ENCODE results near the gene GPR180. TPM values are rescaled to one million over a fixed set of nuclear protein-coding genes. Genes with fewer than 3 reads are reported as not detected.
A peak's percentile ranks its signal among the peaks of the same experiment; 100 is the strongest.

GPR180 gene
- total RNA-seq, 1 experiment from 2014 or later = 7.3 TPM

DNA sequence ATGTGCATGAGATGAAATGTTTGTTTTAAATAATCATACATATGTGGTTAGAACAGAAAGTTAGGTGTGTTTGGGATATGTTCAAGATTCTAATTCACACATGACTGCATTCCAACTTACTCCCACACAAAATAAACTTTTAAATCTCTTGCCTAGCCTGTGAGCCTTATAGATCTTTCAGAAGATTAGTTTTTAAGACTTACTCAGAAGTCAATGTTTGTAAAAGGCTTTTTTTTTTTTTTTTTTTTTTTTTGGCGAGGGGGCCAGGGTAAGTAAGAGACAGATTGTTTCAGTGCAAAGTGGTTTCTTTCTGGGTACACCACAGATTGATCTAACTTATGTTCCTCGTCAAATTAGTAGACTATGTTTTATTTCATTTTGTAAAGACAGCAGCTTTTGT lies 39.1 kb downstream of the GPR180 start:
- no peak for DNase-seq (ENCODE audit: extremely low read depth, low read depth)

- no peak for DNase-seq (ENCODE audit: extremely low read depth, low read depth)
Observed at GRCh38 chr13:94641409-94641941, 39.8 kb downstream of the GPR180 start.

- DNase-seq (ENCODE audit: extremely low read depth, low read depth) = no peak
Observed at GRCh38 chr13:94646904-94647303, 45.2 kb downstream of the GPR180 start.

DNA sequence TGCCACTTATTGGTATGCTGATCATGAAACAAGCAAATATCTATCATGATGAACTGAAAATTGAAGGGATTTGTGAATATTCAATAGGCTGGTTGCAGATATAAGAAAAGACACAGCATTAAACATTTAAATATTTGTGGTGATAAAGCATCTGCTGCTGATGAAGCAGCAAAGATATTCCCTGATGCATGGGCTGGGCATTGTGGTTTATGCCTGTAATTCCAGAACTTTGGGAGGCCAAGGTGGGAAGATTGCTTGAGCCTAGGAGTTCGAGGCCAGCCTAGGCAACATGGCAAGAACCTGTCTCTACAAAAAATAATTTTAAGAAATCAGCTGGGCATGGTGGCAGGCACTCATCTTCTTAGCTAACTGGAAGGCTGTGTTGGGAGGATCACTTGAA lies 54.5 kb downstream of the GPR180 start:
- DNase-seq (ENCODE audit: extremely low read depth, low read depth) = no peak

DNA sequence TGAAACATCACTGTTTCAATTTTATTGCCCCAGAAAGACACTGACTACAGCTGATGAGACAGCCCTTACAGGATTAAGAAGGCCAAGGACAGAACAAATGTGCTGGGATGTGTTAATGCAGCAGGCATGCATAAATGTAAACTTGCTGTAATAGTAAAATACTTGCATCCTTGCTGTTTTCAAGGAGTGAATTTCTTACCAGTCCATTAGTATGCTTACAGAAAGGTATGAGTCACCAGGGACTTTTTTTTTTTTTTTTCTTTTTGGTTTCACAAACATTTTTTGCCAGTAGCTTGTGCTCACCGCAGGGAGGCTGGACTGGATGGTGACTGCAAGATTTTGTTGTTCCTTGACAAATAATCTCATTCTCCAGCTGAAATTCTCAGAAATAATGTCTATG lies 55.1 kb downstream of the GPR180 start:
- no peak for DNase-seq (ENCODE audit: extremely low read depth, low read depth)

GRCh38 chr13:94657167-94657566 lies 55.5 kb downstream of the GPR180 start:
- DNase-seq (ENCODE audit: extremely low read depth, low read depth) = no peak

DNA sequence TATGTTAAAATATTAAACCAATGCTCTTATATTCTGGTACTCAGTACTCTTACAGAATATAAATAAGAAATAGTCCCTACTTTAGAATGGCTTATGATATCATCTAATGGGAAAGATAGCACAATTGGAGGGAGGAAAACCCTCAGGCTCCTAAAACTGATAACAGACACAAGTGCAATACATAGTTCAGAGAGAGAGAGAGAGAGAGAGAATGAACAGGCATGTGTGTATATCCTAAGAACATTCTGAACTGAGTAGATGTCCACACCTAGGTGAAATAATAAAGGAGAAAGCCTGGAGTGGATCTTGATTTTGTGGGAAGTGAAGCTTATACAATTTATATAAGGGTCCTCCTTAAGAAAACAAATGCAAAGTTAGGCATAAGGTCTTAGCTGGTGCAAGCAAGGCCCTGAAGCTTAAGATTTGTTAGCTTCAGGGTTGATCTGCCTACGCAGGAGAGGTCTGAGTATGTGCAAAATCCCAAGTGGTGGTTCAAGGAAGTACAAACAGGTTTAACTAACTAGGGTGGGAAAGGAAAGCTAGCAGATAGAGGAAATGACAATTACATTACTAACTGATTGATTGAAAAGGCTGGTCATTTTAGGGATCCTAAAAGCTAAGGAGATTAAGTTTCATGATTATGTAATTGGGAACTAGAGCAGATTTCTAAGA lies 57.4 kb downstream of the GPR180 start:
- DNase-seq (ENCODE audit: extremely low read depth, low read depth) = no peak

DNA sequence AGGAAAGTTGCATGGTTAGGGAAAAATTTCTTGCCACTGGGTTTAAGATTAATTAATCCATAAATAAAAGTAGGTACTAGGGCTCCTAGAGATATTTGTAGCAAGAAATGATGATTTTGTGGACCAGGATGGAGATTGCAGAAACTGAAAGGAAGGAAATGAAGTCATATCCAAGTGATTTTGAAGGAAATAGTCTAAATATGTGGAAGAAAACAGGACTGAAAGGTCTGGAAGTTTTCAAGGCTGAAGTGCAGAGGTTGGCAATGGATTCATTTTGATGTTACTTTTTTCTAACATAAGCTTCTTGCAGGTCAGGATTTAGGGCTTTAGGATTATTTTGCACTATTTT lies 57.9 kb downstream of the GPR180 start:
- DNase-seq (ENCODE audit: extremely low read depth, low read depth) = no peak

DNA sequence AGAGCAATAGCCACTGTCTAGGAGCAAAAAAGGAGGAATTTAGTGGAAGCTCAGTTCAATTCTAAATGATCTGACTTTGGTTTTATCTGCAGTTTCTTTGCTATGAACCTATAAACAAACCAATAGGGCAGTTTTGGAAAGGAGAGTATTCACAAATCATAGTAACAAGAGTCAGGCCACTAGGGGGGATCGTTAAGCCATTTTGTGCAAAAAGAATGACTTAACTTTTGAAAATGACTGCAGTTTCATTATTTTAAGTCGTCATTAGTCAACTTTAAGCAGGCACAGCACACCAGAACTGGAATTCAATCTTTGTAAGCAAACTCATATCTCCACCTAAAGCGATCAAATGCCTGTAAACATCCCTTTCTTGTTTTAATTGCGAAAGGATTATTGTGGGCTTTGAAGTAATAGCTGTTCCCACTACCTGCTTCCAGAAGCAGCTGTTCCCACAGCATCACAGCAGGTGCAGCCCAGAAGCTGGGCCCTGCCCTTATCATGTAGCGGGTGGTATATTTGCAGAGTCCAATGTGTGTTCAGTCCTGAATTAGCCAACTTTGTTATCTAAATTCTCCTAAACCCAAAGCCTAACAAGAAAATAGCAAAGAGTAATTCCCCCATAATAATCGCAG lies 59.2 kb downstream of the GPR180 start:
- DNase-seq (ENCODE audit: extremely low read depth, low read depth) = no peak

GRCh38 chr13:94661406-94661805 lies 59.7 kb downstream of the GPR180 start:
- DNase-seq (ENCODE audit: extremely low read depth, low read depth) = no peak

DNA sequence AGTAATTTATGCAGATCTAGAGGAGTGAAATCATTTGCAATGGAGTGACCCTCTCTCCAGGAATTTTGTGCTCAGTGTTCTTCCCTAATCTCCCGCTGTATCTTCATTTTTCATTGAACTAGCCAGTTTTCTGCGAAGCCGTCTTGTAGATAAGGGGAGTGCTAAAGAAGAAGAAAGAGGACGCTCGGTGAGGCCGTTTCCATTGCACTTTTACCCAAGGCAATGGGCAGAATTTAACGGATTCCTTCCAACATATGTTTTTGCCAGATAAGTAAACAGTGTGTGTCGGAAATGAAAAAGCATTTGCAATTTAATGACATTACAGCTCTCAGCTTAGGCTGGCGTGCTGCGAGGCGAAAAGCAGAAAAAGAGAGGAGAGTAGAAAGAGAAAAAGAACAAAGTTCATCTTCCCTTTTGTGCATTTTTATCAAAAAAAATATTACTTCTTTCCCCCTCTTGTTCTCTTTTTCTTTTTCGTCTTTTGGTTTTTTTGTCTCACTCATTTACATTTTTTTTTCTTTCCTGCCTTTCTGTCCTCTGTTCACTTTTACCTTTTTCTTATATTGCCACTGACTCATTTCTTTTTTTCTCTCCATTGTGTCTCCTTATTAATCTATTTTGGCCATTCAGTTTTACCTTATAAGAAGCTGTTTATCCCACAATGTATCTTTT lies 60.8 kb downstream of the GPR180 start:
- DNase-seq (ENCODE audit: extremely low read depth, low read depth) = no peak

DNA sequence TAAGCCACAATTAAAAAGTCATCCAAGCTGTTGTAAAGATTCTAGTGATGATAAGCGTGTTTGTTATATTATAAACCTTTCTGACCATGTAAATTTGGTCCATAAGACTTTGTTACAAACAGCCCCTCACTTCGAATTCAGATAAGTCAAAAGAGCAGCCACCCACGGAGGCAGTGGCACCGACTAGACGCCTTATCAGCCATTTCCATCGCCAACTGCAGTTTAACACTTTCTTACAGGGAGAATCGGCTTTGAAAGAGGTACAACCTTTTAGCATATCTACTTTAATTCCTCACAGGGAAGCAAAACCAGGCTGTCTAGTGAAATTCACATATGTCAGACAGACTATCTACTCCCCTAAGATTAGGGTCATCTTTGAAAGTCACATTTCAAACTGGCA lies 63.2 kb downstream of the GPR180 start:
- no peak for DNase-seq (ENCODE audit: extremely low read depth, low read depth)

GRCh38 chr13:94666065-94666464 lies 64.4 kb downstream of the GPR180 start:
- DNase-seq (ENCODE audit: extremely low read depth, low read depth) = no peak

GRCh38 chr13:94667190-94667589 lies 65.5 kb downstream of the GPR180 start:
- no peak for DNase-seq (ENCODE audit: extremely low read depth, low read depth)

DNA sequence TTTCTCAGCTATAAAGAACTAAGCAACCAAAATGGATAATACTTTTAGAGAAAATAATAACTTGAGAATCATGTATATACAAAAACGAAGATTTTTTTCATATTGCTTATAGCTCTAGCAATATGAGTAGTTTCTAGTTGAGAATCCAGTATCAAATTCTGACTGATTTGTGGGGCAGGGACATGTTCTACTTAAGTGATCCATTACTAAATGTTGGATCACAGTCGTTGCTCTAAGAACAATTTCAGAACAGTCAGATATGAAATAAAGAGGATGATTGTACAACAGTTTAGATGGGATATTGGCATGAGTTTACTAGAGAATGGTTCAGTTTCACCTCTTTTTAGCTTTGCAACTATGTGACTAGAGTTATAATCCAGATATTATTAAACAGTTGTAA lies 70.7 kb downstream of the GPR180 start:
- no peak for DNase-seq (ENCODE audit: extremely low read depth, low read depth)

DNA sequence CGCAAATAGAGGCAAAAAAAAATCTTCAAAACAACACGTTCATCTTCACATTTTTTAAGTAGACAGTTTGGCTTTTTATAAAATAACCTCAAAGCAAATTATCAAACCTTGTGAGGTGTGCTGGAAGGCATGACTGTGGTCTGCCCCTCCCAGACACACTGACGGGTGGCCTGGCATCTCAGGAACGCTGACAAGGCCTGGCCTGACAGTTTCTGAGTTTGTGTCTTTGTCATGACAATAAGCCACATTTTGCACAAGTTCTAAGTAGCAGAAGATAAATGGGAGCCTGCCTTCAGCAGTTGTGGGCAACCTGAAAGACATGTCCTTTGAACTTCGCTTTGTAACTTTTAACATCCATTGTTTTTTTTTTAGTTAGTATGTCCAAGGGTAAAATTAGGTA lies 72.2 kb downstream of the GPR180 start:
- no peak for DNase-seq (ENCODE audit: extremely low read depth, low read depth)

GRCh38 chr13:94674609-94675348 lies 73.1 kb downstream of the GPR180 start:
- DNase-seq (ENCODE audit: extremely low read depth, low read depth) = peak; percentile 36

DNA sequence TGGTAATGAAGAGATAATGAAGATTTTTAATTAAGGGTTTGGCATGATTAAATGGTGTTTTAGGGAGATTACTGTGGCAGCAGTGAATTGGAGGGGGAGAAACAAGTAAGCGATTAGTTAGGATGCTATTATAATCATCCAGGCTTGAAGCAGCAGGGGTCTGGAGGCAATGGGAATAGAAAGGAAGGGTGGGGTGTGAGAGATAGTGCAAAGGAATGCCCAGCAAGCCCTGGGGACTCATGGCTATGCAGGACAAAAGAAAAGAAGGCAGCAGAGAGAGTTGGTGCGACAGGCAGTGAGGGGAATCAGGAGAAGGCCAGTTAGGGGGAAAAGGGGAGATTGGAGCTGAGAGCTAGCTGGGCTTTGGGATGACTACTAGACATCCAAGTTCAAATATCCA lies 76.1 kb downstream of the GPR180 start:
- no peak for DNase-seq (ENCODE audit: extremely low read depth, low read depth)

- DNase-seq (ENCODE audit: extremely low read depth, low read depth) = no peak
Observed at GRCh38 chr13:94678845-94679244, 77.2 kb downstream of the GPR180 start.

- DNase-seq (ENCODE audit: extremely low read depth, low read depth) = no peak
Observed at GRCh38 chr13:94679614-94680013, 78.0 kb downstream of the GPR180 start.

- DNase-seq (ENCODE audit: extremely low read depth, low read depth) = no peak
Observed at GRCh38 chr13:94682229-94682628, 80.6 kb downstream of the GPR180 start.

Data from NCI-H460 (cell line).